ENCODE results near the gene TMEM154.
A peak's percentile ranks its signal among the peaks of the same experiment; 100 is the strongest.

Gene TMEM154

DNA sequence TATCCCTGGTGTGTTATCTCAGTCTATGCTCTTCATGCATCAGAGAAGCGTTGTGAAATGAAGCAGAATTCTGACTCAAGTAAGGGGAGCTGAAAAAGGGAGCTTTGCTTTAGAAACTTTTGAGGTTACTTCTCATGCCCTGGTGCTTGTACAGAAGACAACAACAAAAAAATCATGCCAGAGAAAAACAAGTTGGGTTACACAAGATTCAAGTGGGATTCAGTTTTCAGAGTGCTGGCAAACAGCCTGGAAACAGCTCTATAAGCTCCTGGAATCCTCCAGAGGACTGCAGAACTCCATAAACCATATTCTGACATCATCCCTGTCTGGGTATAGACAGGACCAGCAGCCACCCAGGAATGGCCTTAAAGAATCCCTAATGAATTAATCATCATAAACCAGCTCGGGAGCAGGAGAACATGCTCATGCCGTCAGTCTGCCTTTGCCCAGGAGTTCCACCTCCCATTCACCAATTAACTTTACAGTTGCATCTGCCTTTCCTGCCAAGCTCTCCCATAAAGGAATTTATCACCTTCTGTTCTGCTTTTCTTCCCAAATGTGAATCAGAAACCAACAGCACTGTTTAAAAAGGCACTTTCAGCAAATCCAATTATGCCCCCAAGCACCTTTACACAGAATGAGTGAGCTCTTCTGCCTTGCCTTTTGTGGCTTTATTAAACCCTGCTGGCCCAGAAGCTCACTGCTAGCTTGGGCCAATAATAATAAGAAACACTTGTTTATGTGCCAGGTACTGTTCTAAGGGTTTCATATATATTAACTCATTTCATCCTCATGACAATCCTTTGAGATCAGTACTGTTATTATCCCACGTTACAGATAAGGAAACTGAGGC, 89.4 kb downstream of the TMEM154 start:
- no peak overlapping the region for H3K4me3 ChIP-seq (ENCODE audit: low read length)

DNA sequence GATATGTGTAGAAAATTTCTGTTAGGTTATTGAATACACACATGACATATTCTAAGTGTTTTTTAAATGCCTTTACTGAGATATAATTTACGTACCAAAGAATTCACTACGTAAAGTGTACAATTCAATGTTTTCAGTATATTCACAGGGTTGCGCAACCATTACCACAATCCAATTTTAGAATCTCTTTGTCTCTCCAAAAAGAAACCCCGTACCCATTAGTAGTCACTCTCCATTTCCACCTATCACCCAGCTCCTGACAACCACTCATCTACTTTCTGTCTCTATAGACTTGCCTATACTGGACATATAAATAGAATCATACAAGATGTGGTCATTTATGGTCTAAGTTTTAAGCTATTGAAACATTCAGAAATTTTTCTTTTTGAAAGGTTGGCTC, 90.9 kb downstream of the TMEM154 start:
- no peak overlapping the region for H3K9ac ChIP-seq (ENCODE audit: low read length)
- H3K4me1 ChIP-seq (ENCODE audit: control insufficient read depth, insufficient read depth, low read length), result peaks cover 8% of the 10 kb centered on the region
- H3K27ac ChIP-seq (ENCODE audit: low read depth, low read length), result no peak overlapping the region

More for the DNA sequence above, 89.4 kb downstream of the TMEM154 start:
- H3K27me3 ChIP-seq (ENCODE audit: control insufficient read depth, insufficient read depth, low read length), result no peaks in the 10 kb centered on the region
- H3K27ac ChIP-seq (ENCODE audit: low read depth, low read length), result peak overlapping the region; percentile 54
- H3K4me1 ChIP-seq (ENCODE audit: control insufficient read depth, insufficient read depth, low read length), result peaks cover 8% of the 10 kb centered on the region
- H3K9ac ChIP-seq (ENCODE audit: low read length), result no peak overlapping the region
- no peaks in the 10 kb centered on the region for H3K36me3 ChIP-seq (ENCODE audit: control insufficient read depth, insufficient read depth, low read length)

DNA sequence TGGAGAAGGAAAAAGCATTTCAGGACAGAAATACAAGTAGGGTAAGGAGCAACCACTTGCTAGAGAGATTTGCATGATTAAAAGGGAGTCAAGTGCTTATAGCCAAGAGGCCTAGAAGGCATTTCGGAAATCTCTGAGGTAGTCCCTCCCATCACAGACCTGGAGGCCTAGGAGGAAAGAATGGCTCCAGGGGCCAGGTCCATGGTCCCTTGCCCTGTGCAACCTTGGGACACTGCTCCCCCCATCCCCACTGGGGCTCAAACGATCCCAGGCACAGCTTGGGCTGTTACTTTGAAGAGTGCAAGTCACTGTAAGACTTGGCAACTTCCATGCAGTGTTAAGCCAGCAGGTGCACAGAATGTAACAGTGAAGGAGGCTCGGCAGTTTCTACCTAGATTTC, 92.7 kb downstream of the TMEM154 start:
- Histone ChIP-seq H3K27me3 (ENCODE audit: control insufficient read depth, insufficient read depth, low read length) (no peaks in the 10 kb centered on the region), H3K4me3 (ENCODE audit: low read length) (no peak overlapping the region), H3K27ac (ENCODE audit: low read depth, low read length) (no peak overlapping the region), H3K4me1 (ENCODE audit: control insufficient read depth, insufficient read depth, low read length) (peaks cover 8% of the 10 kb centered on the region), H3K9ac (ENCODE audit: low read length) (no peak overlapping the region), H3K36me3 (ENCODE audit: control insufficient read depth, insufficient read depth, low read length) (no peaks in the 10 kb centered on the region)

More for the DNA sequence above, 90.9 kb downstream of the TMEM154 start:
- no peaks in the 10 kb centered on the region for H3K36me3 ChIP-seq (ENCODE audit: control insufficient read depth, insufficient read depth, low read length)
- H3K4me3 ChIP-seq (ENCODE audit: low read length), result no peak overlapping the region
- no peaks in the 10 kb centered on the region for H3K27me3 ChIP-seq (ENCODE audit: control insufficient read depth, insufficient read depth, low read length)

DNA sequence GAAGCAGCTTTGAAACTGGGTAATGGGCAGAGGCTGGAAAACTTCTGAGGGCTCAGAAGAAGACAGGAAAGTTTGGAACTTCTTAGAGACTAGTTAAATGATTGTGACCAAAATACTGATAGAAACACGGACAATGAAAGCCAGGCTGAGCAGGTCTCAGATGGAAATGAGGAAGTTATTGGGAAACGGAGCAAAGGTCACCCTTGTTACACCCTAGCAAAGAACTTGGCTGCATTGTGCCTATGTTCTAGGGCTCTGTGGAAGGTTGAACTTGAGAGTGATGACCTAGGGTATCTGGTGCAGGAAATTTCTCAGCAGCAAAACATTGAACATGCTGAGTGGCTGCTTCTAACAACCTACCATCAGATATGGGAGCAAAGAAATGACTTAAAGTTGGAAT, 93.1 kb downstream of the TMEM154 start:
- no peak overlapping the region for H3K9ac ChIP-seq (ENCODE audit: low read length)
- H3K27ac ChIP-seq (ENCODE audit: low read depth, low read length), result no peak overlapping the region
- peaks cover 8% of the 10 kb centered on the region for H3K4me1 ChIP-seq (ENCODE audit: control insufficient read depth, insufficient read depth, low read length)
- H3K36me3 ChIP-seq (ENCODE audit: control insufficient read depth, insufficient read depth, low read length), result no peaks in the 10 kb centered on the region
- H3K27me3 ChIP-seq (ENCODE audit: control insufficient read depth, insufficient read depth, low read length), result no peaks in the 10 kb centered on the region
- no peak overlapping the region for H3K4me3 ChIP-seq (ENCODE audit: low read length)

DNA sequence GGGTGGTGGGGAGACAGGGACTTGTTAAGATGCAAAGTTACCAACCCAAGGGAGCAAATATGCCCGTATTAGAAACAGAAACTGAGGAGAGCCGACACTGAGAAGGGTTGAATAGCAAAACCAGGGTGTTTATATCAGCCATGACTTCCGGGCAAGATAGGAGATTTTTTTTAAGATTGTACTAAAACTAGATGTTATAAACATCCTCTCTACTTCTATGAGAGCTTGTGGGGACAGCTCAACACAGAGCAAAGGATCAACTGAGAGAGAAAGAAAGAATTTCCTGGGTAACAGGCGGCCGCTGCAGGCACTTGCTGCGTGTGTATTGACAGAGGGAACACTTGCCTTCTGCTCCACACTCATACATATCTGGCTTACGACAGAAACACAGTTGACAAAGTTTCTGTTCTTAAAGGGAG, 94.8 kb downstream of the TMEM154 start:
- Histone ChIP-seq H3K9ac (ENCODE audit: low read length) (no peak overlapping the region), H3K4me1 (ENCODE audit: control insufficient read depth, insufficient read depth, low read length) (no peaks in the 10 kb centered on the region), H3K36me3 (ENCODE audit: control insufficient read depth, insufficient read depth, low read length) (no peaks in the 10 kb centered on the region), H3K27ac (ENCODE audit: low read depth, low read length) (no peak overlapping the region), H3K27me3 (ENCODE audit: control insufficient read depth, insufficient read depth, low read length) (no peaks in the 10 kb centered on the region), H3K4me3 (ENCODE audit: low read length) (no peak overlapping the region)

DNA sequence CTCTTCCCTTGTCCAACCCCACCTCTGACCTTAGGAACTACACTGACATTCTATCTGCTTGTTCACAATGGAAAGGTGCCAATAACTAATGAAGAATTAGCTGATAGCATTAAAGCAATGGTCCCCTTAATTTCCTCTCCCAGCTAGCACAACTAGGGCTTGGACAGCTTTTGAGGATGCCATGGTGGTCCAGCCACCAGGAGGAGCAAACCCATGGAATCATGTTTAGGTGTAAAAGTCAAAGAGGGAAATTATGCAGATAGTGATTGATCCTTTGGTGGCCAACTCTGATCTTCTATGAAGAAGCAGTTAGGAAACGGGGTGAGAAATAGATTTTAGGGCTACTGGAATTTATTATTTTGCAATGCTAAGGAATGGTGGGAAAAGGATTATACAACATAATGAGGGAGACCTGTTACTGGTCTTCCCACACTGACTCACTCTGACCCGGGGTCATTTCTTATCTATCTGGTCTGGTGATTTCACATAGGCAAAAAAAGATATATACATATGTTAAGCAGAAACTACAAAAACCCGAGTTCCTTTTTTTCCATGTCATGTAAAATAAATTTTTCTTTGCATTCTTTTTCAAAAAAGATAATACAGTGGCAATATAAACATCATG, 98.1 kb downstream of the TMEM154 start:
- no peak overlapping the region for H3K4me3 ChIP-seq (ENCODE audit: low read length)
- H3K27me3 ChIP-seq (ENCODE audit: control insufficient read depth, insufficient read depth, low read length), result no peaks in the 10 kb centered on the region
- no peaks in the 10 kb centered on the region for H3K4me1 ChIP-seq (ENCODE audit: control insufficient read depth, insufficient read depth, low read length)
- no peak overlapping the region for H3K9ac ChIP-seq (ENCODE audit: low read length)
- no peaks in the 10 kb centered on the region for H3K36me3 ChIP-seq (ENCODE audit: control insufficient read depth, insufficient read depth, low read length)
- no peak overlapping the region for H3K27ac ChIP-seq (ENCODE audit: low read depth, low read length)

DNA sequence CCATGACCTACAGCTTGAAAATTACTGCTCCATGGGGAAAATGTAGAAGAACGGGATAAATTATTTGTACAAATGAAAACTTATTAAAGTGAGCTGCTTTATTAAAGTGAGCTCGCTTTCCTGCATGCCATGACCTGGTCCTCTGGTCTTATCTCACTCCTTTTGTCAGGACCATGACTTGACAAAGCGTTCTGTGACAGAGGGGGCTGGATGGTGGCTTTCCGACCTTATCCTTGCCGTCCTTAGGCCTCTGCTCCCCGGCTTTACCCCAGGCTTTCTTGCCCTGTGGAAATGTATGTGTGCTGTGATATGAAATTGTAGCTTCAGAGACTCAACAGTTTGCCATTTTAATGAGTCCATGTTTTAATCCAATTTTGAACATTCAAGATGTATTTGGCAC, 99.9 kb downstream of the TMEM154 start:
- Histone ChIP-seq H3K27ac (ENCODE audit: low read depth, low read length) (no peak overlapping the region), H3K9ac (ENCODE audit: low read length) (no peak overlapping the region), H3K4me1 (ENCODE audit: control insufficient read depth, insufficient read depth, low read length) (no peaks in the 10 kb centered on the region), H3K4me3 (ENCODE audit: low read length) (no peak overlapping the region), H3K36me3 (ENCODE audit: control insufficient read depth, insufficient read depth, low read length) (no peaks in the 10 kb centered on the region), H3K27me3 (ENCODE audit: control insufficient read depth, insufficient read depth, low read length) (no peaks in the 10 kb centered on the region)

DNA sequence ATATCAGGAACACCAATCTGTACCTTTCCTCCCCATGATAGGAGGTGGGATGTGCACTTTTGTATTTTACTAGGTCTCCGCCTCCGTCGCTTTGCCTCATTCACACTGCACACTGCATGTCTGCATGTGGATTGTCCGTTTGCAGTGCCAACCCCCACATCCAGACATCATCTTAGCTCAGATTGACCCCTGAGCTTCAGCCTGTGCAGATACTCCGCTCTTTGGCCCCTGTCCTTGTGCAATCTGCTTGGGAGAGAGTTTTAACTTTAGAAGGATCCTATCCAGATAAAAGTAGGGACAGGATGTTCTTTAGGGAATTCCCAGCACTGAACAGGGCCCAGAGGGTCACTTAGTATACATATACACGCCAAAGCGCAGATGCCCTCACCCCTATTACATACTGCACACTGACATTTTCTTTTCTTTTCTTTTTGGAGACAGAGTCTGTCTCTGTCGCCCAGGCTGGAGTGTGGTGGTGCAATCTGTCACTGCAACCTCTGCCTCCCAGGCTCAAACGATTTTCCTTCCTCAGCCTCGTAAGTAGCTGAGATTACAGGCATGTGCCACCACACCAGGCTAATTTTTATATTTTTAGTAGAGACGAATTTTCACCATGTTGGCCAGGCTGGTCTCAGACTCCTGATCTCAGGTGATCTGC, 100.6 kb downstream of the TMEM154 start:
- Histone ChIP-seq H3K27me3 (ENCODE audit: control insufficient read depth, insufficient read depth, low read length) (no peaks in the 10 kb centered on the region), H3K4me1 (ENCODE audit: control insufficient read depth, insufficient read depth, low read length) (no peaks in the 10 kb centered on the region), H3K9ac (ENCODE audit: low read length) (no peak overlapping the region), H3K4me3 (ENCODE audit: low read length) (no peak overlapping the region), H3K36me3 (ENCODE audit: control insufficient read depth, insufficient read depth, low read length) (no peaks in the 10 kb centered on the region), H3K27ac (ENCODE audit: low read depth, low read length) (no peak overlapping the region)

DNA sequence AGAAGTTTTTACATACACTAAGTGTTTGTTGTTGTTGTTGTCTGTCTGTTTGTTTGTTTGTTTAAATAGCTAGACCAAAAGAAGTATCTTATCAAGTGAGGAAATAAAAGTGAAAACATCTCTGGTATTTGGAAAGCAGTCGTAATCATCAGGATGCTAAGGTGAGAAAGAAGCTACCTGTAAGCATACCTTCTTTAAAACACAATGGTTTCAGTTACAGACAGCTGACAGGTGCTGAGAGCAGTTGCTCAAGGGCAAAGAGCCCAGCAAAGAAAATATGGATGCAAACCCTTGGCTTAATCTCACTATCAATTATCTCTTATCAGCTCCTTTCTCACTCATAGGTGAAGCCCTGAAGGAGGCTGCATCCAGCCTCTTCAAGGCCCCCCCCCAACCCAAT, 101.1 kb downstream of the TMEM154 start:
- no peak overlapping the region for H3K9ac ChIP-seq (ENCODE audit: low read length)
- H3K27me3 ChIP-seq (ENCODE audit: control insufficient read depth, insufficient read depth, low read length), result no peaks in the 10 kb centered on the region
- H3K4me3 ChIP-seq (ENCODE audit: low read length), result no peak overlapping the region
- no peaks in the 10 kb centered on the region for H3K36me3 ChIP-seq (ENCODE audit: control insufficient read depth, insufficient read depth, low read length)
- no peak overlapping the region for H3K27ac ChIP-seq (ENCODE audit: low read depth, low read length)
- no peaks in the 10 kb centered on the region for H3K4me1 ChIP-seq (ENCODE audit: control insufficient read depth, insufficient read depth, low read length)

DNA sequence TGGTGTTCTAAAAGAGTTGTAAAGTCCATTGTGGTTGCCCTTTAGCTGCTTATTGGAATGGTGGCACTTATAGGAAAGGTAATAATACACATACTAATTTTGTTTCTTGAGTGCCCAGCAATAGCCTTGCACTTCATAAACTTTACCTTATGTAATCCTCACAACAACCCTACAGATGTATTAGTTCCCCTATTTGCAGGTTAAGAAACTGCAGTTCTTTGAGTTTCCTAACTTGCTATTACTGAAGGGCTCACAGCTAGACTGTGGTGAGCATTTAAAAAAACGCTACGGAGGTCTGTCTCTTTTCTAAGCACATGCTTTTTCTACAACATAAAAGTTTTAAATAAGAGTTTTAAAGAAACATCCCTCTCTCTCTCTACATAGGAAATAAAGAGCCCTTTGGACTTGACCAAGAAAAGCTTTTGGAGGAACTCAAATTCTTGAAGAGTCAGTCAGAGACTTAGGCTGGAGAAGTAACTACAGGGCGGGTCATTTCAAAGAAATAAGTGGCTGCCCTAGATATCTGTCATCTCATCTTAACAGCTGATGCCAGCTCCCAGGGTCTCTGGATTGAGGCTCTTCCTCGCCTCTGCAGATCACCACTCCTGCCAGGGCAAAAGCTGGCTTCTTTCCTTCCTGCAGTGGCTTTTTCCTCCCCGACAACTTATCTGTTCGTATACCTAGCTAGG, 101.9 kb downstream of the TMEM154 start:
- Histone ChIP-seq H3K4me3 (ENCODE audit: low read length) (no peak overlapping the region), H3K27me3 (ENCODE audit: control insufficient read depth, insufficient read depth, low read length) (no peaks in the 10 kb centered on the region), H3K27ac (ENCODE audit: low read depth, low read length) (no peak overlapping the region), H3K36me3 (ENCODE audit: control insufficient read depth, insufficient read depth, low read length) (no peaks in the 10 kb centered on the region), H3K4me1 (ENCODE audit: control insufficient read depth, insufficient read depth, low read length) (no peaks in the 10 kb centered on the region), H3K9ac (ENCODE audit: low read length) (no peak overlapping the region)

DNA sequence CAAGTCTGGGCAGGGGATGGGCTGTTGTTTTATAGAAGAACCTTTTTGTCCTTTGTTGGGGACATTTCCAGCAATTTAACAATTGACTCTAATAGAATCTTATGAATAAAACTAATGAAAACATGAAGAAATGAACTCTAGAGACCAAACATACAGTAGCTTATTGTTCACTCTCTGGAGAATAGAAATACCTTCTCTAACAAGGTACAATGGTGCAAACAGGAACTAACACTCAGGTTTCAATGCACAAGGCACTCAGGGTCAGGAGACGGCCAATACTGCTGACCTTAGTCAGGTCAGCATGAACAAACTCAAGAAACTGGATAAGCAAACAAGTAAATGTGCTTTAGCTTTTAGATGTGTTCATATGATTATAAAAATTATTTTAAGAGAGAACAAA, 104.3 kb downstream of the TMEM154 start:
- Histone ChIP-seq H3K4me1 (ENCODE audit: control insufficient read depth, insufficient read depth, low read length) (no peaks in the 10 kb centered on the region), H3K27ac (ENCODE audit: low read depth, low read length) (no peak overlapping the region), H3K9ac (ENCODE audit: low read length) (no peak overlapping the region), H3K4me3 (ENCODE audit: low read length) (no peak overlapping the region), H3K27me3 (ENCODE audit: control insufficient read depth, insufficient read depth, low read length) (no peaks in the 10 kb centered on the region), H3K36me3 (ENCODE audit: control insufficient read depth, insufficient read depth, low read length) (no peaks in the 10 kb centered on the region)

DNA sequence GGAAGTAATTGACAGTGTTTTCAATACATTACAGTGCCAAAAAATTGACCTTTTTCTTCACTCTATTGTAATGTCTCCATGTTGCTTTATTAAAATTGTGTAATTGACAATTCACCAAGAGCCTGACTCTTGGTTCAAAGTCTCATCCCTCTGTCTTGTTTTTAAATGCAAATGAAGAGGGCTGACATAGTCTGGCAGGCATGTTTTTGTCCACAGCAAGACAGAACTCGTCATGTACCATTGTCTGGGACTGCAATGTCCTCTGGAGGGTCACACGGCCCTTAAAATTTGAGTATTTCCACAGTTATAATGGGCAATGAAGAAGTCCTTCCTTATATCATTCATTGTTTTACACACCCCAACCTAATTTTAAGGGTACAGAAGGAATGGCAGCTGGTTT, 105.9 kb downstream of the TMEM154 start:
- Histone ChIP-seq H3K27me3 (ENCODE audit: control insufficient read depth, insufficient read depth, low read length) (no peaks in the 10 kb centered on the region), H3K4me1 (ENCODE audit: control insufficient read depth, insufficient read depth, low read length) (no peaks in the 10 kb centered on the region), H3K36me3 (ENCODE audit: control insufficient read depth, insufficient read depth, low read length) (no peaks in the 10 kb centered on the region), H3K27ac (ENCODE audit: low read depth, low read length) (no peak overlapping the region), H3K4me3 (ENCODE audit: low read length) (no peak overlapping the region), H3K9ac (ENCODE audit: low read length) (no peak overlapping the region)

Data from rectal smooth muscle tissue (tissue), 1 donor.